AG04449 (cell line): ENCODE data around the gene ALLC.
A peak's percentile ranks its signal among the peaks of the same experiment; 100 is the strongest.

ENCODE experiments used
- CTCF ChIA-PET: fragments of 350-600 bp; formaldehyde crosslinking; extraction: SDS; loops from one replicate; lab custom pipeline; 2021; ENCODE audit warnings: antibody characterized with exemption; lab: Yijun Ruan, JAX
- POLR2A ChIA-PET: fragments of 400-600, 350-600 bp; formaldehyde crosslinking; extraction: SDS; loops from one replicate; lab custom pipeline; 2020; ENCODE audit warnings: antibody characterized with exemption, inconsistent platforms; lab: Yijun Ruan, JAX
- DNase-seq: peaks from one replicate; pipeline ENCODE4 v3.0.0-alpha.2; 2010; ENCODE audit warnings: low read depth, low spot score
- H3K4me3 ChIP-seq: 2 replicates; pipeline ENCODE4 v1.5.1; 2011; ENCODE audit warnings: low read depth, mild to moderate bottlenecking, control low read depth, low read length
- TF ChIP-seq, protein P1 (sequence below): IDR thresholded peaks from one replicate; pipeline ENCODE4 v1.5.1; 2011; ENCODE audit warnings: mild to moderate bottlenecking, moderate library complexity, low read length, control low read depth, inconsistent platforms; ENCODE audit not compliant: insufficient read depth; ENCODE audit errors: missing control alignments

The ALLC gene

DNA sequence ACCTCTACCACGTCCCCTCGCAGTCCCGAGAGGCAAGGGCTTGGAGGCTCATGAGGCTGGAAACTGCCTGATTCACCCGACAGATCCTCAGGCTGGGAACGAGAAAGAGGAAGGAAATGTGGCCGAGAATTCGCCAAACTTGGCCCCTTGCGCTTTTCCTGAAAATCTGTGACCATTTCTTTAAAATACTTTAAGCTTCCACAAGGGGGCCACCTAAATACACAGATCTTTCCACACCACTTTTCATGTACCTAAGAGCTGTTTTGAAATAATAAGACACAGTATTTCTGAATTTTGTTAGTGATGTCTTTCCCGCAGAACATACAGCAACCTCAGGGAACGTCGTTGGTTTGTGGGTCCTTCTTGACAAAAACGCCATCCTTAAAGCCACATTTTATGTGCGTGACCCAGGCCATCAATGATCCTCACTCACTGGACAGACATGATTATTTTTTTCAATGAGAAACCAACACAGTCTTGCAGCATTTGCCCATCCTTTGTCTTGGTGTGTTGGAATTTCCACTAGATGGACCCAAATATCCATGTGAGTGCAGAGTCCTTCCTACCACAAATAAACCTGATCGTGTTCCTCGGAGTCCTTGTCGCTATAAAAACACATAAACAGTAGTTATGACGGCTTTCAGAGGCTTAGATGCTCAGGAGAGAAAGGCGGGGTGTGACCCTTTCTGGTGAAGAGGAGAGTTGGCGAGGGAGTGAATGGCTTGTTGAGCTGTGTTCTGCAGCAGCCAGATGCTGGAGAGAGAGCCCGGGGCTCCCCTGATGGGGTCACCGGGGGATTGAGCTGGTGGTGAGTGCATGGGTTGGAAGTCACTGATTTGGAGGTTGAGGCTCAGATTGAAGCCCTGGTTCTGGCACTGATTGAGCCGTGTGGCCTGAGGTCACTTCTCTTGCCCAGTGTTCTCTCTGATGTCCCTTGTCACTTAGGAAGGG, 70.4 kb downstream of the ALLC start:
- DNase-seq = peak; percentile 14
- POLR2A ChIA-PET = no interaction called here
- CTCF ChIA-PET = interaction anchor here (0.7 to 6.5 kb wide), 17 partner anchors 8 to 1964 kb away, joined by 3 to 88 read pairs (median 4); partner anchors contain the start of gene SOX11
- no peak overlapping the region for H3K4me3 ChIP-seq
- TF ChIP-seq, protein P1, sequence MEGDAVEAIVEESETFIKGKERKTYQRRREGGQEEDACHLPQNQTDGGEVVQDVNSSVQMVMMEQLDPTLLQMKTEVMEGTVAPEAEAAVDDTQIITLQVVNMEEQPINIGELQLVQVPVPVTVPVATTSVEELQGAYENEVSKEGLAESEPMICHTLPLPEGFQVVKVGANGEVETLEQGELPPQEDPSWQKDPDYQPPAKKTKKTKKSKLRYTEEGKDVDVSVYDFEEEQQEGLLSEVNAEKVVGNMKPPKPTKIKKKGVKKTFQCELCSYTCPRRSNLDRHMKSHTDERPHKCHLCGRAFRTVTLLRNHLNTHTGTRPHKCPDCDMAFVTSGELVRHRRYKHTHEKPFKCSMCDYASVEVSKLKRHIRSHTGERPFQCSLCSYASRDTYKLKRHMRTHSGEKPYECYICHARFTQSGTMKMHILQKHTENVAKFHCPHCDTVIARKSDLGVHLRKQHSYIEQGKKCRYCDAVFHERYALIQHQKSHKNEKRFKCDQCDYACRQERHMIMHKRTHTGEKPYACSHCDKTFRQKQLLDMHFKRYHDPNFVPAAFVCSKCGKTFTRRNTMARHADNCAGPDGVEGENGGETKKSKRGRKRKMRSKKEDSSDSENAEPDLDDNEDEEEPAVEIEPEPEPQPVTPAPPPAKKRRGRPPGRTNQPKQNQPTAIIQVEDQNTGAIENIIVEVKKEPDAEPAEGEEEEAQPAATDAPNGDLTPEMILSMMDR = peak; percentile 33

- H3K4me3 ChIP-seq = no peak overlapping the region
- TF ChIP-seq, protein P1 = no peak
- CTCF ChIA-PET = interaction anchor here (1.3 to 6.5 kb wide), 8 partner anchors 10 to 99 kb away, joined by 4 to 88 read pairs (median 8); no protein-coding TSS in a partner anchor
- POLR2A ChIA-PET = no interaction called here
- no peak for DNase-seq
Measured at GRCh38 chr2:3729055-3729448, 71.1 kb downstream of the ALLC start.

GRCh38 chr2:3729786-3730185, 71.8 kb downstream of the ALLC start:
- ChIA-PET POLR2A (no interaction called here), CTCF (interaction anchor here (1.3 to 6.5 kb wide), 5 partner anchors 9 to 98 kb away, joined by 3 to 88 read pairs (median 5); no protein-coding TSS in a partner anchor)
- TF ChIP-seq, protein P1 = no peak
- H3K4me3 ChIP-seq = no peak overlapping the region
- DNase-seq = no peak

DNA sequence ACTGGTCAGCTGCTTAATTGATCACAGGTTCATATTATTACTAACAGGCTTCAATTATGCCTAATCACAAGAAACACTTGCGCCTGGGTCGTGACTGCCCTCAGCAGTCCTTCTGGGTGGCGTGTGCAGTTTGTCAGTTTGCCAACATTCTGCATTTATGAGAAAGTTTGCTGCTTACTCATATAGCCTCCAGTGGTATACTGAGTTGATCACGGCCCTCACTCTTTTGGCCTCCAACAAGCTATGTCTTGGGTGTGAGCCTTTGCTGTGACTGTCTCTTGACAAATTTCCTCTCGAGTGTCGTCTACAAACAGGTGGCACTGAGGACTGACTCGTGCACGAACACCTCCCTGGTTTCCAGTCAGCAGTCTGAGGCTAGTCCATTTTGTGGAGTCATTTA, 72.6 kb downstream of the ALLC start:
- CTCF ChIA-PET = interaction anchor here (1.3 to 6.5 kb wide), 3 partner anchors 38 to 97 kb away, joined by 3 to 88 read pairs (median 5); no protein-coding TSS in a partner anchor
- DNase-seq = no peak

DNA sequence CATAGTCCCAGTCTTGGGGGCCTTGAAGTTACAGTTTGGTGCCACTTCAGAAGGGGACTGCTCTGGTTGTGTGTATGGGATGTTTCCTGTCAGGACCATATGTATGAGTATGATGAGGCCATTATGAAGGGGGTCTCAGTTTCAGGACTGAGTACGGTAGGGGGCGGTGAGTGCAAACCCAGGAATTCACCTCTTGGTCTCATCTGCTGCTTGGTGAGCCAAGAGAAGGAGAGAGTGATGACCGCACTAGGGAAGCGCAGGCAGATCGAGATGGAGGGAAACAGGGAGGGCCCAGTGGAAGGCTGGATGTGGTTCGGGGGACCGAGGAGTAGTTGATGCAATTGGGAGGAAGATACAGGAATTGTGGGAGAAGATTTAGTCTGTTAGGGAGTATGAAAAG, 73.8 kb downstream of the ALLC start:
- TF ChIP-seq, protein P1 = no peak
- no peak overlapping the region for H3K4me3 ChIP-seq
- CTCF ChIA-PET = interaction anchor here (6.5 kb wide), 1 partner anchor 96 kb away, joined by 88 read pairs; no protein-coding TSS in a partner anchor
- DNase-seq = no peak
- POLR2A ChIA-PET = no interaction called here

More for the DNA sequence above, 72.6 kb downstream of the ALLC start:
- POLR2A ChIA-PET = no interaction called here
- TF ChIP-seq, protein P1 = no peak
- no peak overlapping the region for H3K4me3 ChIP-seq

GRCh38 chr2:3736112-3736511, 78.1 kb downstream of the ALLC start:
- no peak for DNase-seq
- H3K4me3 ChIP-seq = no peak overlapping the region
- TF ChIP-seq, protein P1 = no peak
- ChIA-PET POLR2A (no interaction called here), CTCF (interaction anchor here (1.2 to 1.6 kb wide), 2 partner anchors 8 to 91 kb away, joined by 4 to 6 read pairs; no protein-coding TSS in a partner anchor)
